Right lobe of liver (tissue), 6 donors: ENCODE measurements around the gene TNFRSF6B. TPM values are rescaled to one million over a fixed set of nuclear protein-coding genes. Genes with fewer than 3 reads are reported as not detected.
A peak's percentile ranks its signal among the peaks of the same experiment; 100 is the strongest.

Experiments
- ATAC-seq, 4 donors: fragments of 200-7000 bp; cut with Tn5 transposase; one replicate each; pipeline ENCODE4 v1.9.1; 2020; ENCODE audit warnings: mild to moderate bottlenecking in 4 of 4, moderate library complexity in 4 of 4
- DNase-seq, 3 donors: peaks; one replicate each; pipeline ENCODE4 v3.0.0-alpha.2; 2020
- H3K27ac ChIP-seq, 3 donors: fragments of 200-600 bp; one replicate each; pipeline ENCODE4 v1.8.0; 2022
- H3K27me3 ChIP-seq, 2 donors: fragments of 200-600 bp; one replicate each; pipeline ENCODE4 v1.8.0; 2022
- H3K36me3 ChIP-seq, 4 donors: fragments of 200-600 bp; sonication (generic) in 1 of 4; one replicate each; pipeline versions ENCODE4 v1.5.1 to v1.8.0; 2017 to 2022; ENCODE audit warnings: control low read depth in 1 of 4
- H3K4me1 ChIP-seq, 4 donors: fragments of 200-600 bp; sonication (generic) in 1 of 4; one replicate each; pipeline versions ENCODE4 v1.5.1 to v1.8.0; 2017 to 2022; ENCODE audit warnings: control low read depth in 1 of 4
- H3K4me3 ChIP-seq, 3 donors: fragments of 200-600 bp; one replicate each; pipeline ENCODE4 v1.8.0; 2022
- H3K9me3 ChIP-seq, 4 donors: fragments of 200-600 bp; sonication (generic) in 1 of 4; one replicate each; pipeline versions ENCODE4 v1.5.1 to v1.8.0; 2017 to 2022; ENCODE audit warnings: control low read depth in 1 of 4
- POLR2A ChIP-seq: fragments of 450-650 bp; IDR thresholded peaks from one replicate; pipeline ENCODE4 v1.6.1; 2017; ENCODE audit warnings: antibody characterized with exemption, mild to moderate bottlenecking
- WGBS: methylation state at CpG from one replicate; pipeline ENCODE4 v1.1.6; 2018; ENCODE audit warnings: low coverage, low lambda C conversion rate; ENCODE audit not compliant: insufficient coverage; ENCODE audit errors: missing lambda C conversion rate; 5-methylcytosine and 5-hydroxymethylcytosine counted together
- intact Hi-C, 2 donors: fragments of 100-400 bp; cut with DNase I; formaldehyde crosslinking; loops; one replicate each; pipeline versions ENCODE4 v1.11.2 to v1.14.1; 2022
- total RNA-seq, 6 experiments: library from RNA; depleted of rRNA in 2 of 6; stranded (reverse); fragments of >200 nt in 2 of 6; fragmentation: NEBNext Ultra II Directional in 3 of 6; extraction: Animal tissue kit (Norgen Biotek cat#: 25700) in 3 of 6; gene quantifications; one replicate each; pipeline versions ENCODE4 v1.1.0 to v1.2.4, GENCODE V29; 2016 to 2023
- TF ChIP-seq, protein P1 (sequence below), 4 donors: fragments of 200-600 bp in 3 of 4; fragments of 450-650 bp in 1 of 4; IDR thresholded peaks; one replicate each; pipeline versions ENCODE4 v1.5.1 to v1.8.0; 2016 to 2022; ENCODE audit warnings: antibody characterized with exemption in 4 of 4, mild to moderate bottlenecking in 2 of 4
- donor health status: DM: no; HTN: yes; CAD: no.
- donor health status: DM: no; HTN: no; CAD: no.
- donor health status: DM: no; HTN: no; CAD: no.
- donor health status: DM: no; HTN: yes; CAD: no.
- donor health status: DM: no; HTN: yes; CAD: no.

TNFRSF6B gene
- total RNA-seq, 6 experiments from 2014 or later = 0.56 to 1.0 (median 0.62) TPM; not detected in 3

DNA sequence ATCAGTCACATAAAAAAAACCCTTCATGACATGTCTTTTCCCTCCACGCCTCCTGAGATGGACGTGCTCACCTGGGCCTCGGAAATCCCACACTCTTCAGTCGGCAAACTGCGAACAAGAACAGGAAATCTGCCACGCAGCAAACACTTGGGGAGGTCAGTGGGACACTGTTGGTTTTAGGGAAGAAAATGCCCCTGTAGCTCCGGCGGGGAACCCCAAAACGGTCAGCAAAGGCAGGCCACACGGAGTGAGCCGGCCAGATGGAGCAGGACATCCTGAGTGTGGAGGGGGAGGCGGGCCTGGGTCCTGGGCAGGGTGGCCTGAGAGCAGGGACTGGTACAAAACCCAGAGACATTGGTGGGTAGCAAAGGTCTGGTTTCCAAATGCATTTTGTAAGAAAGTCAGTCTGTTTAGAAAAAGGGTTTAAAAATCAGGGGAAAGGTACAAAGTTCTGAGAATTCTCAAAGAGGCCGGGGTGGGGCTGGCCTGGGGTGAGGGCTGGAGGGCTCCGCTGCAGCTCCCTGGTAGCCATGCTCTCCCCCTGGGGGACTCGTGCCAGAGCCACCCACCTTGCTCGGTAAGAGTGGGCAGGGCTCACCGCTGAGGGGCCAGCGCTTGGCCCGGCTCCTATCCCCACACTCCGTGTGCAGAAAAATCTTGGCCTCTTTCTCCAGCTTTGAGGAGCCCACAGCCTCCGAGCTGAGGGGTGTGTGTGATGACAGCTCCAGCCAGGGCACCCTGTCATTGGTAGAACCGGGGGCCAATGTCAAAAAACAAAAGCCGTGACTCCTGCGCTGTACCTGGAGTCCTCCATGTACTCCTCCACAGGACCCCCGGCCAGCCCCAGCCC lies 48.3 kb downstream of the TNFRSF6B start:
- ATAC-seq (no peak), DNase-seq (peak in 1 of 3 donors; percentile 58)
- Histone ChIP-seq H3K27ac (no peak overlapping the region), H3K9me3 (no peaks in the 10 kb centered on the region), H3K4me1 (peaks cover 0 to 28% (median 12%) of the 10 kb centered on the region in 4 donors), H3K4me3 (no peak overlapping the region), H3K27me3 (no peaks in the 10 kb centered on the region), H3K36me3 (peaks cover 0 to 14% (median 7%) of the 10 kb centered on the region in 4 donors)
- intact Hi-C loops = no loop called here
- TF ChIP-seq, protein P1, sequence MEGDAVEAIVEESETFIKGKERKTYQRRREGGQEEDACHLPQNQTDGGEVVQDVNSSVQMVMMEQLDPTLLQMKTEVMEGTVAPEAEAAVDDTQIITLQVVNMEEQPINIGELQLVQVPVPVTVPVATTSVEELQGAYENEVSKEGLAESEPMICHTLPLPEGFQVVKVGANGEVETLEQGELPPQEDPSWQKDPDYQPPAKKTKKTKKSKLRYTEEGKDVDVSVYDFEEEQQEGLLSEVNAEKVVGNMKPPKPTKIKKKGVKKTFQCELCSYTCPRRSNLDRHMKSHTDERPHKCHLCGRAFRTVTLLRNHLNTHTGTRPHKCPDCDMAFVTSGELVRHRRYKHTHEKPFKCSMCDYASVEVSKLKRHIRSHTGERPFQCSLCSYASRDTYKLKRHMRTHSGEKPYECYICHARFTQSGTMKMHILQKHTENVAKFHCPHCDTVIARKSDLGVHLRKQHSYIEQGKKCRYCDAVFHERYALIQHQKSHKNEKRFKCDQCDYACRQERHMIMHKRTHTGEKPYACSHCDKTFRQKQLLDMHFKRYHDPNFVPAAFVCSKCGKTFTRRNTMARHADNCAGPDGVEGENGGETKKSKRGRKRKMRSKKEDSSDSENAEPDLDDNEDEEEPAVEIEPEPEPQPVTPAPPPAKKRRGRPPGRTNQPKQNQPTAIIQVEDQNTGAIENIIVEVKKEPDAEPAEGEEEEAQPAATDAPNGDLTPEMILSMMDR (IDR thresholded peaks at IDR 0.05) = no peak
- TF ChIP-seq POLR2A = no peak
- 50% methylated on average over 13 of the region's 25 CpGs for WGBS

DNA sequence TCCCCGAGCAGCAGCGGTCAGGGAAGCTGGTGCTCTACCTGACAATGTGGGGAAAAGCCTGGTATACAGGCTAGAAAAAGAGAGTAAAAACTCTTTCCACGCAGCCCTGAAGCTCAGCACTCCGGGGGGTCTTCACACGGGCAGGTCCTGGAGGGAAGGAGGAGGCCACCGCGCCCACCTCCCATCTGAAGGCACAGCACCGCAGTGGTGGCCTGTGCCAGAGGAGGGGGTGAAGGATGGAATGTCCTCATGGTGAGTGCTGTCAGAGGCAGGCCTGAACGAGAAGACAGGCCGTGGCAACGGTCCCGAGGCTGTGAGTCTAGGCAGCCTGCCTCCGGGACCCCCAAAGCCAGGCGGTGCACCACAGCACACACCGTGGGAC lies 49.0 kb downstream of the TNFRSF6B start:
- Histone ChIP-seq H3K36me3 (peaks cover 0 to 14% (median 7%) of the 10 kb centered on the region in 4 donors), H3K27me3 (no peaks in the 10 kb centered on the region), H3K4me3 (no peak overlapping the region), H3K4me1 (peaks cover 0 to 28% (median 12%) of the 10 kb centered on the region in 4 donors), H3K9me3 (no peaks in the 10 kb centered on the region), H3K27ac (no peak overlapping the region)
- TF ChIP-seq POLR2A = no peak
- TF ChIP-seq, protein P1 (IDR thresholded peaks at IDR 0.05) = no peak
- ATAC-seq (no peak), DNase-seq (peak in 1 of 3 donors; percentile 44)
- 48% methylated on average over 5 of the region's 15 CpGs for WGBS
- intact Hi-C loops = no loop called here

DNA sequence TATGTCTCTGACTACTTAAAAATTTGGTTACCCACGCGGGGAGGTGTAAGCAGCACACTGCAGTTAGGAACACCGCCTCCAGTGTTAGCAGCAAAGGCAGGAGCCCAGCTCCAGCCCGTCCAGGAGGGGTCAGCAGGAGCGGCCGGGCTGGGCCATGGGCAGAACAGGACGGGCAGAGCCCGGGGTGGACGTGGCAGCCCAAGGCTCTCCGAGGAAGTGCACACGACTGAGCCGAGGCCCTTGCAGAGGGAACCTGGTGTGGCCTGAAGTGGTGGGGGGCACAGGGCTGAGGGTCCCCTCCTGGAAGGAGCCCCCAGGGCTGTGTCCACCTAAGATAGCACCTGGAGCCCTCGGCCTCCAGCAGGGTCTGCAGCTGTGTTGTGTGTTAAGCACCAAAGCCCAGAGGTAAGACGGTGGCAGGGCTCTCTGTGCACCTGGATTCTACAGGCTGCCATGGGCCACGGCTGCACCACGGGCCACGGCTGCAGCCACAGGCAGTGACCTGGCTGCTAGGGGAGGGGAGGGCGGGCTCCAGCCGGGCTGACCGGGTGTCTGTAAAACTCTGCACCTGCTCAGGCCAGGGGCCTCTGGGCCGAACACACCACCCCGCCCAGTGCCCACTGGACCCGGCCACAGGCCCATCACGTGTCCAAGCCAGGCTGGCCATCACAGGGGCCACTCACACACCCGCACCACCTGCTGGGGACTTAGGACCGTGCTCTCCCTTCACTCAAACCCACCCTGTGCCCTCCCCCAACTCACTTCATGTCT lies 49.7 kb downstream of the TNFRSF6B start:
- DNase-seq (peak in 2 of 3 donors; percentile 19 to 49), ATAC-seq (no peak)
- Histone ChIP-seq H3K9me3 (no peaks in the 10 kb centered on the region), H3K27ac (no peak overlapping the region), H3K27me3 (no peaks in the 10 kb centered on the region), H3K36me3 (peaks cover 0 to 14% (median 7%) of the 10 kb centered on the region in 4 donors), H3K4me3 (no peak overlapping the region), H3K4me1 (peaks cover 0 to 28% (median 12%) of the 10 kb centered on the region in 4 donors)
- no peak for TF ChIP-seq POLR2A
- TF ChIP-seq, protein P1 (IDR thresholded peaks at IDR 0.05) = no peak
- WGBS = 49% methylated on average over 4 of the region's 26 CpGs
- intact Hi-C loops = no loop called here

DNA sequence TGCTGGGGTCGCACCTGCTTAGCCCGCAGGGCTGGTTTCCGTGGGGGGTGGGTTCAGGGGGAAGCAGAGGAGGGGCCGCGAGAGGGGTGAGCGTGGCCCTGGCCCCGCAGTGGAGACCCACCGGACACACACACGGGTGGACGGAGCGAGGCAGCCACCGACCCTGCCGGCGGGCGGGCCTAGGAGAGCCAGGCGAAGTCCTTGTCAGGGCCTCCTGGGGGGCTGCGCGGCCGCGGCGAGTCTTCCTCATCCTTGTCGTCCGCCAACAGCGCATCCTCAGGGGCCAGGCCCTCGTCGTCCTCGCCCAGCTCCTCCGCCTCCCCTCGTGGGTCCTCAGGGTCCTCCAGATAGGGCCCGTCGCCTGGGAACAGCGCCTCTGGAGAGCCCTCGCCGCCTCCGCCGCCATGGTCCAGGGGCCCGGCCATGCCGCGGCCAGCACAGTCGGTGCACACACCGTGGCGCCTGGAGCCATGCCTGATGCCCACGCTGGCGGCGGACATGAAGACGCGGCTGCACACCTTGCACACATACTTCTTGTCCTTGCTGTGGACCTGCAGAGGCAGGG lies 50.4 kb downstream of the TNFRSF6B start:
- no peak overlapping the region for H3K27ac ChIP-seq
- TF ChIP-seq, protein P1 (IDR thresholded peaks at IDR 0.05) = no peak
- TF ChIP-seq POLR2A = no peak
- peak in 2 of 3 donors; percentile 20 to 53 for DNase-seq
- peaks cover 0 to 11% (median 7%) of the 10 kb centered on the region in 4 donors for H3K36me3 ChIP-seq
- H3K27me3 ChIP-seq = no peaks in the 10 kb centered on the region
- peaks cover 0 to 25% (median 8%) of the 10 kb centered on the region in 4 donors for H3K4me1 ChIP-seq
- no CpG with 5 or more reads among the region's 47 CpGs for WGBS
- H3K4me3 ChIP-seq = no peak overlapping the region
- ATAC-seq = no peak
- intact Hi-C loops = no loop called here
- H3K9me3 ChIP-seq = no peaks in the 10 kb centered on the region
